IMR-90 (cell line): ENCODE data around the gene LYZL6. TPM values are rescaled to one million over a fixed set of nuclear protein-coding genes. Genes with fewer than 3 reads are reported as not detected.

Source experiments
- ATAC-seq: fragments of 200-7000 bp; cut with Tn5 transposase; 2 replicates; pipeline ENCODE4 v1.9.1; 2020; ENCODE audit warnings: low read depth, mild to moderate bottlenecking, moderate library complexity
- BruUV-seq: library from RNA; stranded (reverse); fragments of 400-500 nt; replicated peaks from 2 replicates; lab custom pipeline; 2021; lab: Mats Ljungman, UMichigan
- CTCF ChIA-PET: fragments of 300-600 bp; formaldehyde crosslinking; extraction: SDS; loops from one replicate; lab custom pipeline; 2021; ENCODE audit warnings: antibody characterized with exemption; lab: Yijun Ruan, JAX
- POLR2A ChIA-PET: fragments of 300-600 bp; sonication (Branson Sonifier 250); formaldehyde crosslinking; loops from one replicate; lab custom pipeline; 2022; ENCODE audit warnings: antibody characterized with exemption; ENCODE audit not compliant: unreplicated experiment; lab: Charles Lee
- DNase-seq: peaks from one replicate; pipeline ENCODE4 v3.0.0; 2013
- H2AFZ ChIP-seq: replicated peaks from 2 replicates; pipeline ENCODE3; 2013; ENCODE audit warnings: low read length, mild to moderate bottlenecking; ENCODE audit not compliant: poor library complexity
- H2AK5ac ChIP-seq: 2 replicates; pipeline ENCODE4 v1.6.1; 2013; ENCODE audit warnings: low read depth, low read length, inconsistent platforms
- H2AK9ac ChIP-seq: replicated peaks from 2 replicates; pipeline ENCODE3; 2013; ENCODE audit warnings: mild to moderate bottlenecking, low read depth, low read length, moderate library complexity; ENCODE audit not compliant: poor library complexity
- H2BK120ac ChIP-seq: 2 replicates; pipeline ENCODE4 v1.6.1; 2013; ENCODE audit warnings: low read depth, low read length, inconsistent platforms
- H2BK15ac ChIP-seq: 3 replicates; pipeline ENCODE4 v1.6.1; 2013; ENCODE audit warnings: low read depth, low read length, inconsistent platforms
- H2BK20ac ChIP-seq: 2 replicates; pipeline ENCODE4 v1.6.1; 2013; ENCODE audit warnings: low read depth, mild to moderate bottlenecking, inconsistent platforms, low read length, moderate library complexity
- H2BK5ac ChIP-seq: 2 replicates; pipeline ENCODE4 v1.6.1; 2013; ENCODE audit warnings: mild to moderate bottlenecking, low read depth, low read length, inconsistent platforms; ENCODE audit not compliant: poor library complexity, severe bottlenecking
- H3K14ac ChIP-seq: replicated peaks from 2 replicates; pipeline ENCODE4 v1.6.1; 2013; ENCODE audit warnings: low read depth, low read length, inconsistent platforms
- H3K18ac ChIP-seq: 2 replicates; pipeline ENCODE4 v1.6.1; 2013; ENCODE audit warnings: low read depth, low read length, control low read depth
- H3K23ac ChIP-seq: 2 replicates; pipeline ENCODE4 v1.6.1; 2013; ENCODE audit warnings: low read depth, low read length, inconsistent platforms
- H3K27ac ChIP-seq: 2 replicates; pipeline ENCODE4 v1.5.1; 2013; ENCODE audit warnings: mild to moderate bottlenecking, control low read depth, low read length; ENCODE audit not compliant: insufficient read depth
- H3K27me3 ChIP-seq: 2 replicates; pipeline ENCODE4 v1.6.1; 2013; ENCODE audit warnings: low read length; ENCODE audit not compliant: control insufficient read depth, insufficient read depth
- H3K36me3 ChIP-seq: 2 replicates; pipeline ENCODE4 v1.6.1; 2013; ENCODE audit warnings: low read length, mixed read lengths; ENCODE audit not compliant: control insufficient read depth, insufficient read depth
- H3K4ac ChIP-seq: 2 replicates; pipeline ENCODE4 v1.6.1; 2013; ENCODE audit warnings: low read depth, low read length, inconsistent platforms
- H3K4me1 ChIP-seq: 2 replicates; pipeline ENCODE4 v1.6.1; 2013; ENCODE audit warnings: low read length, mixed read lengths; ENCODE audit not compliant: control insufficient read depth, insufficient read depth
- H3K4me2 ChIP-seq: 2 replicates; pipeline ENCODE4 v1.6.1; 2013; ENCODE audit warnings: low read depth, mild to moderate bottlenecking, control low read depth, low read length, moderate library complexity
- H3K4me3 ChIP-seq: 2 replicates; pipeline ENCODE4 v1.5.1; 2013; ENCODE audit warnings: low read depth, mild to moderate bottlenecking, control low read depth, low read length, moderate library complexity; ENCODE audit not compliant: insufficient read depth
- H3K56ac ChIP-seq: 2 replicates; pipeline ENCODE4 v1.6.1; 2013; ENCODE audit warnings: low read length, inconsistent platforms; ENCODE audit not compliant: insufficient read depth; ENCODE audit errors: extremely low read depth
- H3K79me1 ChIP-seq, 2 experiments: 2 replicates each; pipeline ENCODE4 v1.6.1; 2013; ENCODE audit warnings: low read length in 2 of 2, inconsistent platforms in 1 of 2, low read depth in 1 of 2
- H3K9ac ChIP-seq: 2 replicates; pipeline ENCODE4 v1.6.1; 2013; ENCODE audit warnings: low read depth, low read length, control low read depth
- H3K9me1 ChIP-seq: 2 replicates; pipeline ENCODE4 v1.6.1; 2013; ENCODE audit warnings: low read length, inconsistent platforms; ENCODE audit not compliant: insufficient read depth
- H3K9me3 ChIP-seq: 2 replicates; pipeline ENCODE4 v1.6.1; 2013; ENCODE audit warnings: low read length; ENCODE audit not compliant: control insufficient read depth, insufficient read depth
- H4K20me1 ChIP-seq: 2 replicates; pipeline ENCODE4 v1.6.1; 2013; ENCODE audit warnings: low read length, inconsistent platforms; ENCODE audit not compliant: insufficient read depth
- H4K5ac ChIP-seq: 2 replicates; pipeline ENCODE4 v1.6.1; 2013; ENCODE audit warnings: mild to moderate bottlenecking, low read depth, low read length, control low read depth
- H4K8ac ChIP-seq, 2 experiments: 2 replicates each; pipeline ENCODE4 v1.6.1; 2013; ENCODE audit warnings: low read depth in 2 of 2, low read length in 2 of 2, control low read depth in 1 of 2, inconsistent platforms in 1 of 2
- H4K91ac ChIP-seq: 2 replicates; pipeline ENCODE4 v1.6.1; 2013; ENCODE audit warnings: low read depth, low read length, inconsistent platforms; ENCODE audit not compliant: insufficient read depth
- BHLHE40 ChIP-seq: fragments of 150-350 bp; IDR thresholded peaks from 2 replicates; pipeline ENCODE4 v1.6.1; 2016; ENCODE audit warnings: mild to moderate bottlenecking, low read depth, low read length
- CEBPB ChIP-seq: IDR thresholded peaks from 2 replicates; pipeline ENCODE4 v1.6.1; 2012; ENCODE audit warnings: low read depth, low read length, improper control_type of control experiment
- CHD1 ChIP-seq: IDR thresholded peaks from 2 replicates; pipeline ENCODE4 v1.6.1; 2012; ENCODE audit warnings: low read depth, low read length, improper control_type of control experiment
- FOS ChIP-seq: fragments of 150-350 bp; IDR thresholded peaks from 2 replicates; pipeline ENCODE4 v1.6.1; 2016; ENCODE audit warnings: low read depth, low read length
- MAFK ChIP-seq: IDR thresholded peaks from 2 replicates; pipeline ENCODE4 v1.6.1; 2012; ENCODE audit warnings: low read depth, low read length, improper control_type of control experiment
- MAZ ChIP-seq: IDR thresholded peaks from 2 replicates; pipeline ENCODE4 v1.6.1; 2012; ENCODE audit warnings: low read depth, mild to moderate bottlenecking, low read length, improper control_type of control experiment, moderate library complexity, borderline replicate concordance
- MXI1 ChIP-seq: IDR thresholded peaks from 2 replicates; pipeline ENCODE4 v1.6.1; 2012; ENCODE audit warnings: low read depth, mild to moderate bottlenecking, low read length, moderate library complexity, borderline replicate concordance
- NFE2L2 ChIP-seq: fragments of 150-350 bp; IDR thresholded peaks from 2 replicates; pipeline ENCODE4 v1.6.1; 2016; ENCODE audit warnings: low read depth, mild to moderate bottlenecking, low read length
- POLR2A ChIP-seq: IDR thresholded peaks from 2 replicates; pipeline ENCODE4 v1.6.1; 2012; ENCODE audit warnings: mild to moderate bottlenecking, low read depth, low read length
- RAD21 ChIP-seq: IDR thresholded peaks from 2 replicates; pipeline ENCODE4 v1.6.1; 2012; ENCODE audit warnings: low read length, improper control_type of control experiment
- RCOR1 ChIP-seq: IDR thresholded peaks from 2 replicates; pipeline ENCODE4 v1.6.1; 2012; ENCODE audit warnings: mild to moderate bottlenecking, low read length, improper control_type of control experiment; ENCODE audit not compliant: insufficient replicate concordance
- RFX5 ChIP-seq: IDR thresholded peaks from 2 replicates; pipeline ENCODE4 v1.8.0; 2012; ENCODE audit warnings: low read depth, mild to moderate bottlenecking, low read length, moderate library complexity
- SMC3 ChIP-seq: fragments of 150-350 bp; IDR thresholded peaks from 2 replicates; pipeline ENCODE4 v1.6.1; 2016; ENCODE audit warnings: low read depth, mild to moderate bottlenecking, antibody characterized with exemption, low read length, moderate library complexity
- WGBS, 2 experiments: methylation state at CpG; one replicate each; pipeline versions ENCODE4 v1.1.5 to v1.1.7; 2013; ENCODE audit warnings: missing lambda C conversion rate in 2 of 2; ENCODE audit not compliant: insufficient read length in 1 of 2; ENCODE audit errors: extremely low coverage in 2 of 2; 5-methylcytosine and 5-hydroxymethylcytosine counted together
- dilution Hi-C: fragments of 300-500 bp; cut with HindIII; formaldehyde crosslinking; loops from one replicate; pipeline ENCODE4 v1.14.3; 2018; ENCODE audit warnings: low sequenced_read_pairs; ENCODE audit not compliant: unreplicated experiment
- in situ Hi-C: fragments of 300-500 bp; cut with MboI; formaldehyde crosslinking; loops from 3 replicates; pipeline ENCODE4 v1.14.3; 2019; ENCODE audit warnings: low sequenced_read_pairs, inconsistent platforms, mixed read lengths
- intact Hi-C: fragments of 100-400 bp; cut with micrococcal nuclease; formaldehyde crosslinking; loops from 2 replicates; pipeline ENCODE4 v1.10.0; 2022
- polyA plus RNA-seq, 3 experiments: library from polyadenylated mRNA; depleted of rRNA; stranded (reverse); fragments of >200 nt; gene quantifications; 2 replicates each; pipeline ENCODE4 v1.2.3, GENCODE V29; 2012; ENCODE audit warnings: low replicate concordance in 1 of 3
- total RNA-seq: library from RNA; depleted of rRNA; stranded (reverse); fragments of >200 nt; gene quantifications from 2 replicates; pipeline ENCODE4 v1.2.3, GENCODE V29; 2012
- TF ChIP-seq, protein P1 (sequence below): conservative IDR thresholded peaks from 2 replicates; pipeline ENCODE4 v1.5.1; 2012; ENCODE audit warnings: mild to moderate bottlenecking, low read depth, low read length, improper control_type of control experiment
- TF ChIP-seq, protein P2 (sequence below): fragments of 150-350 bp; IDR thresholded peaks from 2 replicates; pipeline ENCODE4 v1.6.1; 2017; ENCODE audit warnings: mild to moderate bottlenecking, antibody characterized with exemption, low read length, low read depth
- TF ChIP-seq, protein P3 (sequence below): fragments of 150-350 bp; IDR thresholded peaks from 2 replicates; pipeline ENCODE4 v1.6.1; 2016; ENCODE audit warnings: low read depth, mild to moderate bottlenecking, low read length, moderate library complexity, borderline replicate concordance

LYZL6 gene
- total and polyA plus RNA-seq, 2 of the 4 experiments (the other 2 are of a cell fraction) = not detected

DNA sequence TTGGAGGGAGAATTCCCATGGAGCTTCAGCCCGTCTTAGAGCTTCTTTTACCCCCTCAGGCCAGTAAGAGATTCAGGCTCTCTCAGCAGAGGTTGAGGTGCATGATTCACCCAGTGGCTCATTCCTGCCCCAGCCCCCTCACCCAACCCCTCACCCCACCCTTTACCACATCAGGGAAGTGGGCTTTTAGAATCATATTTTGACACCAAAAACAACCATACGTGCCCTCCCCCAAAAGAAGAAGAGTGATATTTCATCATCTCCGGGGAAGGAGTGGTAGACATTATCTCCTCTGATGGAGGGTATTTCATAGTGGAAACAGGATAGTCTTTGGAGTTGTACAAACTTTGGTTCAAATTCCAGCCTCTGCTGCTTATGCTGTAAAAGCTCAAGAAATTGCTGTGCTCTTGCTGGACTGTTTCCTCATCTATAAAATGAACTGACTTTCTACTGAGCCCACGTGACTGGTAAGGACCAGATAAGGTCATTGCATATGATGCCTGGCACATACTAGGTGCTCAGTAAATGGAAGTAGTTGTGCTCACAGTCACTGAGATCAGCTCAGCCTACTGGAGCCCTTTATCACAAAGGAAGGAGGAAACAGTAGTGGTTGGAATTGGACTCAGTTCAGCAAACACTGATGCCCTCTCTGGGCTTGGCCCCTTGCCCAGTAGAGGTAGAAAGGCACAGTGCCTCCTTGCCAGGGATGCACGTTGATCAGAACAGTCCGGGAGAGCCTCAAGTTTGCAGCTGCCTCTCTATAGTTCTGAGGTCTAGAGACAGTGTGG, 45.0 kb downstream of the LYZL6 start:
- no peak overlapping the region for H2AK9ac ChIP-seq
- in situ Hi-C loops = no loop called here
- H3K27ac ChIP-seq = no peak overlapping the region
- no peak overlapping the region for H4K8ac ChIP-seq
- H3K79me1 ChIP-seq = no peaks in the 10 kb centered on the region
- H3K4me2 ChIP-seq = no peak overlapping the region
- no peak overlapping the region for H2BK15ac ChIP-seq
- H3K23ac ChIP-seq = no peak overlapping the region
- no peaks in the 10 kb centered on the region for H3K9me1 ChIP-seq
- ChIA-PET POLR2A (no interaction called here), CTCF (interaction anchor here (0.7 kb wide), 1 partner anchor 23 kb away, joined by 3 read pairs; no protein-coding TSS in a partner anchor)
- no peak overlapping the region for H3K9ac ChIP-seq
- H3K4me3 ChIP-seq = no peak overlapping the region
- H2AFZ ChIP-seq = no peak overlapping the region
- no peak for DNase-seq
- no peak overlapping the region for H3K56ac ChIP-seq
- dilution Hi-C loops = no loop called here
- H3K36me3 ChIP-seq = no peaks in the 10 kb centered on the region
- no TSS peak for BruUV-seq
- H2AK5ac ChIP-seq = no peak overlapping the region
- no peak overlapping the region for H4K5ac ChIP-seq
- no peak overlapping the region for H2BK20ac ChIP-seq
- TF ChIP-seq NFE2L2 (no peak), CEBPB (no peak), MAFK (no peak), POLR2A (no peak), RFX5 (no peak), CHD1 (no peak), RAD21 (no peak), MAZ (no peak), BHLHE40 (no peak), RCOR1 (no peak), FOS (no peak), MXI1 (no peak), SMC3 (no peak)
- TF ChIP-seq, protein P1, sequence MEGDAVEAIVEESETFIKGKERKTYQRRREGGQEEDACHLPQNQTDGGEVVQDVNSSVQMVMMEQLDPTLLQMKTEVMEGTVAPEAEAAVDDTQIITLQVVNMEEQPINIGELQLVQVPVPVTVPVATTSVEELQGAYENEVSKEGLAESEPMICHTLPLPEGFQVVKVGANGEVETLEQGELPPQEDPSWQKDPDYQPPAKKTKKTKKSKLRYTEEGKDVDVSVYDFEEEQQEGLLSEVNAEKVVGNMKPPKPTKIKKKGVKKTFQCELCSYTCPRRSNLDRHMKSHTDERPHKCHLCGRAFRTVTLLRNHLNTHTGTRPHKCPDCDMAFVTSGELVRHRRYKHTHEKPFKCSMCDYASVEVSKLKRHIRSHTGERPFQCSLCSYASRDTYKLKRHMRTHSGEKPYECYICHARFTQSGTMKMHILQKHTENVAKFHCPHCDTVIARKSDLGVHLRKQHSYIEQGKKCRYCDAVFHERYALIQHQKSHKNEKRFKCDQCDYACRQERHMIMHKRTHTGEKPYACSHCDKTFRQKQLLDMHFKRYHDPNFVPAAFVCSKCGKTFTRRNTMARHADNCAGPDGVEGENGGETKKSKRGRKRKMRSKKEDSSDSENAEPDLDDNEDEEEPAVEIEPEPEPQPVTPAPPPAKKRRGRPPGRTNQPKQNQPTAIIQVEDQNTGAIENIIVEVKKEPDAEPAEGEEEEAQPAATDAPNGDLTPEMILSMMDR = no peak
- TF ChIP-seq, protein P2, sequence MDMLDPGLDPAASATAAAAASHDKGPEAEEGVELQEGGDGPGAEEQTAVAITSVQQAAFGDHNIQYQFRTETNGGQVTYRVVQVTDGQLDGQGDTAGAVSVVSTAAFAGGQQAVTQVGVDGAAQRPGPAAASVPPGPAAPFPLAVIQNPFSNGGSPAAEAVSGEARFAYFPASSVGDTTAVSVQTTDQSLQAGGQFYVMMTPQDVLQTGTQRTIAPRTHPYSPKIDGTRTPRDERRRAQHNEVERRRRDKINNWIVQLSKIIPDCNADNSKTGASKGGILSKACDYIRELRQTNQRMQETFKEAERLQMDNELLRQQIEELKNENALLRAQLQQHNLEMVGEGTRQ = no peak
- TF ChIP-seq, protein P3, sequence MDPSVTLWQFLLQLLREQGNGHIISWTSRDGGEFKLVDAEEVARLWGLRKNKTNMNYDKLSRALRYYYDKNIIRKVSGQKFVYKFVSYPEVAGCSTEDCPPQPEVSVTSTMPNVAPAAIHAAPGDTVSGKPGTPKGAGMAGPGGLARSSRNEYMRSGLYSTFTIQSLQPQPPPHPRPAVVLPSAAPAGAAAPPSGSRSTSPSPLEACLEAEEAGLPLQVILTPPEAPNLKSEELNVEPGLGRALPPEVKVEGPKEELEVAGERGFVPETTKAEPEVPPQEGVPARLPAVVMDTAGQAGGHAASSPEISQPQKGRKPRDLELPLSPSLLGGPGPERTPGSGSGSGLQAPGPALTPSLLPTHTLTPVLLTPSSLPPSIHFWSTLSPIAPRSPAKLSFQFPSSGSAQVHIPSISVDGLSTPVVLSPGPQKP = no peak
- H4K91ac ChIP-seq = no peak overlapping the region
- no peak overlapping the region for H2BK5ac ChIP-seq
- no peak overlapping the region for H3K4ac ChIP-seq
- intact Hi-C loops = no loop called here
- ATAC-seq = no peak
- no peak overlapping the region for H2BK120ac ChIP-seq
- H3K4me1 ChIP-seq = no peaks in the 10 kb centered on the region
- no peaks in the 10 kb centered on the region for H3K9me3 ChIP-seq
- H4K20me1 ChIP-seq = no peaks in the 10 kb centered on the region
- H3K14ac ChIP-seq = no peak overlapping the region
- no peak overlapping the region for H3K18ac ChIP-seq
- peaks cover 3% of the 10 kb centered on the region for H3K27me3 ChIP-seq
- WGBS, 2 experiments = no CpG with 5 or more reads among the region's 6 CpGs
